Cardiac muscle cell (in vitro differentiated cells and primary cell): Measurements from ENCODE around the gene PRR29. TPM values are rescaled to one million over a fixed set of nuclear protein-coding genes. Genes with fewer than 3 reads are reported as not detected.

Experiments used
- DNase-seq, 2 donors: peaks; one replicate each; pipeline versions ENCODE4 v3.0.0 to v3.0.0-alpha.2; 2010 to 2017; ENCODE audit warnings: low read depth in 1 of 2, low spot score in 1 of 2
- H3K27ac ChIP-seq: fragments of 200-600 bp; sonication (generic); 2 replicates; pipeline ENCODE4 v1.5.1; 2016
- H3K27me3 ChIP-seq: fragments of 200-600 bp; sonication (generic); 2 replicates; pipeline ENCODE4 v1.6.0; 2016; ENCODE audit warnings: control low read depth
- H3K36me3 ChIP-seq: fragments of 200-600 bp; sonication (generic); 2 replicates; pipeline ENCODE4 v1.5.1; 2016; ENCODE audit warnings: control low read depth
- H3K4me1 ChIP-seq: fragments of 200-600 bp; sonication (generic); 2 replicates; pipeline ENCODE4 v1.8.1; 2017; ENCODE audit warnings: low read depth, mild to moderate bottlenecking, mixed run types
- H3K4me3 ChIP-seq: fragments of 200-600 bp; sonication (generic); 2 replicates; pipeline ENCODE4 v1.5.1; 2016; ENCODE audit warnings: mild to moderate bottlenecking
- H3K9me3 ChIP-seq: fragments of 200-600 bp; sonication (generic); 2 replicates; pipeline ENCODE4 v1.5.1; 2017; ENCODE audit warnings: low read depth, mild to moderate bottlenecking, control low read depth
- polyA plus RNA-seq: library from polyadenylated mRNA; unstranded; fragments of >200 nt; fragmentation: Nextera tagmentation; extraction: Ambion mirVana; gene quantifications from 2 replicates; pipeline ENCODE4 v1.2.1, GENCODE V29; 2016
- total RNA-seq: library from RNA; depleted of rRNA; stranded (reverse); fragments of >200 nt; gene quantifications from 2 replicates; pipeline ENCODE4 v1.2.3, GENCODE V29; 2016
- TF ChIP-seq, protein P1 (sequence below): IDR thresholded peaks from 2 replicates; pipeline ENCODE4 v1.5.1; 2012; ENCODE audit warnings: low read depth, mild to moderate bottlenecking, low read length

PRR29 gene
- total and polyA plus RNA-seq, 2 experiments from 2014 or later: 1.7 to 3.6 TPM

DNA sequence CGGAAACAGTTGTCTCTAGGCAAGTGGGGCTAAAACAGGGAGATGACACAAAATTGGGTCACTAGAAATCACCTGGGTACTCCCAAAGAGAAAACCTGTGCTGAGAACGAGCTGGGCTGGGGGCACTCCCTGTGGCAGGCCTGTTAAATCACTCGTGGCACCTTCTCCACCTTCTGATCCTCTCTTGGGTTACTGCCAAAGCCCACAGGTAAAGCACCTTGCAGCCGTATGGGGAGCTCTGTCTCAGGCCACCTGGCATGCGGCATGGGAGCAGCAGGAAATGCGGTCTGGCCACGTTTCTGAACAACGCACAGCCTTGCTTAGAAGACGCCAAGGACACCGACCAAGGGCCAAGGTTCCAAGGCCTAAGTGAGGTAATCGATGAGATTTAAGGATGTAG lies 43.8 kb downstream of the PRR29 start:
- no peak overlapping the region for H3K27ac ChIP-seq
- no peak overlapping the region for H3K4me3 ChIP-seq
- TF ChIP-seq, protein P1, sequence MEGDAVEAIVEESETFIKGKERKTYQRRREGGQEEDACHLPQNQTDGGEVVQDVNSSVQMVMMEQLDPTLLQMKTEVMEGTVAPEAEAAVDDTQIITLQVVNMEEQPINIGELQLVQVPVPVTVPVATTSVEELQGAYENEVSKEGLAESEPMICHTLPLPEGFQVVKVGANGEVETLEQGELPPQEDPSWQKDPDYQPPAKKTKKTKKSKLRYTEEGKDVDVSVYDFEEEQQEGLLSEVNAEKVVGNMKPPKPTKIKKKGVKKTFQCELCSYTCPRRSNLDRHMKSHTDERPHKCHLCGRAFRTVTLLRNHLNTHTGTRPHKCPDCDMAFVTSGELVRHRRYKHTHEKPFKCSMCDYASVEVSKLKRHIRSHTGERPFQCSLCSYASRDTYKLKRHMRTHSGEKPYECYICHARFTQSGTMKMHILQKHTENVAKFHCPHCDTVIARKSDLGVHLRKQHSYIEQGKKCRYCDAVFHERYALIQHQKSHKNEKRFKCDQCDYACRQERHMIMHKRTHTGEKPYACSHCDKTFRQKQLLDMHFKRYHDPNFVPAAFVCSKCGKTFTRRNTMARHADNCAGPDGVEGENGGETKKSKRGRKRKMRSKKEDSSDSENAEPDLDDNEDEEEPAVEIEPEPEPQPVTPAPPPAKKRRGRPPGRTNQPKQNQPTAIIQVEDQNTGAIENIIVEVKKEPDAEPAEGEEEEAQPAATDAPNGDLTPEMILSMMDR: no peak
- H3K9me3 ChIP-seq: no peaks in the 10 kb centered on the region
- H3K4me1 ChIP-seq: no peaks in the 10 kb centered on the region
- no peaks in the 10 kb centered on the region for H3K36me3 ChIP-seq
- no peaks in the 10 kb centered on the region for H3K27me3 ChIP-seq
- no peak for DNase-seq

DNA sequence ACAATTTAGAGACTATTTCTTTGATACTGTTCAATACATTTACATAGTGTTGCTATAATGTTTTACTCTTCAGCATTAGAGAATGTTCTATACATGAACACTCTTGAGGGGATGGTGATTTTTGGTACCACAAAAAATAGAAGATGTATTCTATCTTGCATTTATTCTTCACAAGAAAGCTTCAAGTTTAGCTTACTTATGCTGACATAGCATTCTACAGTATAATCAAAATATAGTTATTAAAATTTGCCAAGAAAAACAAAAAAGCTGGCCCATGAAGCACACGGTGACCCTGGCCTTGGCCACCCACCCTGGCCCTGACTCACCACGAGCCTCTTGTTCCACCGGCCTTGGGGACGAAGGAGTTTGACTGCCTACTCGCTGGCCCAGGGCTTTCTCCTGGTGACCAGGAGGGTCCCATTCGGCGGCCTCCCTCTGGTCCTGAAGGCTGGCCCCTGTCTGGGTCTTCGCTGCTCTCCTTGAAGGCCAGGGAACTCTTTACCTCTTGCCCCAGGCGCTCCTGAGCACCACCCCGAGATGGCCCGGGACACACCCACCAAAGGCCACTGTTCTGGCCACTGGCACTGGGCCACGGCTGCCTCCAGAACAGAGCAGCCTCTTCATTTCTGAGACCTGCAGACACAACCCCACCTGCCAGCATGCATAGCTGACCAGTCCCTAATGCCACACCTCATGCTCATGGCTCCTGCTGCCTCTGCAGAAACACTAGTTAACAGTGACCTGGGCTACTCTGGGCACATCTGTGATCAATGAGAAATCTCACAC lies 44.7 kb downstream of the PRR29 start:
- Histone ChIP-seq H3K9me3 (no peaks in the 10 kb centered on the region), H3K27me3 (no peaks in the 10 kb centered on the region), H3K27ac (no peak overlapping the region), H3K4me3 (no peak overlapping the region), H3K36me3 (peaks cover 4% of the 10 kb centered on the region), H3K4me1 (no peaks in the 10 kb centered on the region)
- TF ChIP-seq, protein P1: no peak
- no peak for DNase-seq

DNA sequence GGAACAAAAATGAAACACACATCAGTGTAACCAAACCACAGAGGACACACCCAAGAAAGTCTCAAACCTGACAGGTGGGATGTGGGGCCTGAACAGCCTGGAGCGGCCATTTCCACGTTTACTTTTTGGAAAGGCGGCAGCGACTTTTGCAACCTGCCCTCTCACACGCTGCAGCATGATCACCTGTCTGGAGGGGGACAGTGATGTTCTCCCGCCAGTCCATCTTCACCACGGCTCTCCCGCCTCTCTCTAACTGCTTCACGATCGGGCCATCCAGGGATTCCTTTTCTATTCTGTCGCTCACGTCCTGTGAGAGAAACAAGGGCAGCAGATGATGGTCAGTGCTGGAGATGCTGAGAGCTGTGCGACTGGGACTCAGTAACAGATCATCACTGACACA lies 47.0 kb downstream of the PRR29 start:
- TF ChIP-seq, protein P1: no peak
- Histone ChIP-seq H3K36me3 (peaks cover 4% of the 10 kb centered on the region), H3K4me3 (no peak overlapping the region), H3K4me1 (no peaks in the 10 kb centered on the region), H3K27me3 (no peaks in the 10 kb centered on the region), H3K27ac (no peak overlapping the region), H3K9me3 (no peaks in the 10 kb centered on the region)
- no peak for DNase-seq

DNA sequence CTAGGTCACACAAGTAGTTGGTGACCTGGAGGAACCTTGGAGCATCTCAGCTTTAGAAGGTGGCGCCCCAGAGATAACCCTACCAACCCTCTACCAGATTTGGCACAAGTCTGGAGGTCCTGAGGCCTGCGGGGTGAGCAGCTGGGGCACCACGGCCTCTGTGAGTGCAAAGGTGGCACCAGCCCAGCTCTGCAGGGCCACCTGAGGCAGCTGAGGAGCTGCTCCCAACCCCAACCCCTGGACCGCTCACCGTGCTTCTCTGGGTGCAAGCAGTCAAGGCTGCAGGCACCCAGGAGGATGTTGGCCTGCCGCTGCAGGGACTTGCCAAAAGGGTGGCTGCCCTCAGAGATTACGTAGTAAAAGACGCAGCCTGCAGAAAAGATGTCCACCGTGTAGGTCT lies 50.7 kb downstream of the PRR29 start:
- no peak overlapping the region for H3K4me3 ChIP-seq
- H3K4me1 ChIP-seq: no peaks in the 10 kb centered on the region
- TF ChIP-seq, protein P1: no peak
- H3K27ac ChIP-seq: no peak overlapping the region
- H3K36me3 ChIP-seq: peaks cover 4% of the 10 kb centered on the region
- no peaks in the 10 kb centered on the region for H3K27me3 ChIP-seq
- H3K9me3 ChIP-seq: no peaks in the 10 kb centered on the region
- no peak for DNase-seq

DNA sequence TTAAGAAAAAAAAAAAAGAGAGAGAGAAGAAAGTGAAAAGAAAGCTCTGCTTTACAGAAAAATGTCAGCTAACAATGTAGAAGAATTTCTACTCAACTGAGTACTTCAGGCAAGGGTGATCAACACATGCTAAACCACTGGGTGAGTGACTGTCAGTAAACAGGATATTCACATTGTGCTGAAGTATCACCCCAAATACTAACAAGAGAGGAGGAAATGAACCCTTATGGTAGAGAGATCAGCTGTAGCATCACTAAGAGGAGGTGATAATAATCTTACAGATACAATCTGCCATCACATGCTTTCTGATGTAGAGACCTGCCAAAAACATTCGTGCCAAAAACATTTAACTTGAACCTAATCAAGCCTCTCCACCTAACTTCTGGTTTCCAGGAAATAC lies 53.0 kb downstream of the PRR29 start:
- H3K9me3 ChIP-seq: no peaks in the 10 kb centered on the region
- H3K27ac ChIP-seq: no peak overlapping the region
- no peaks in the 10 kb centered on the region for H3K27me3 ChIP-seq
- TF ChIP-seq, protein P1: no peak
- DNase-seq: no peak
- H3K4me3 ChIP-seq: no peak overlapping the region
- peaks cover 4% of the 10 kb centered on the region for H3K36me3 ChIP-seq
- H3K4me1 ChIP-seq: no peaks in the 10 kb centered on the region
